GM21717 (cell line): ENCODE data around the gene PTPRN2.

Source experiments
- ATAC-seq: cut with Tn5 transposase; IDR thresholded peaks from one replicate; pipeline ENCODE4 v1.9.1; 2021; ENCODE audit warnings: mild to moderate bottlenecking, moderate library complexity; ENCODE audit not compliant: unreplicated experiment

The PTPRN2 gene

DNA sequence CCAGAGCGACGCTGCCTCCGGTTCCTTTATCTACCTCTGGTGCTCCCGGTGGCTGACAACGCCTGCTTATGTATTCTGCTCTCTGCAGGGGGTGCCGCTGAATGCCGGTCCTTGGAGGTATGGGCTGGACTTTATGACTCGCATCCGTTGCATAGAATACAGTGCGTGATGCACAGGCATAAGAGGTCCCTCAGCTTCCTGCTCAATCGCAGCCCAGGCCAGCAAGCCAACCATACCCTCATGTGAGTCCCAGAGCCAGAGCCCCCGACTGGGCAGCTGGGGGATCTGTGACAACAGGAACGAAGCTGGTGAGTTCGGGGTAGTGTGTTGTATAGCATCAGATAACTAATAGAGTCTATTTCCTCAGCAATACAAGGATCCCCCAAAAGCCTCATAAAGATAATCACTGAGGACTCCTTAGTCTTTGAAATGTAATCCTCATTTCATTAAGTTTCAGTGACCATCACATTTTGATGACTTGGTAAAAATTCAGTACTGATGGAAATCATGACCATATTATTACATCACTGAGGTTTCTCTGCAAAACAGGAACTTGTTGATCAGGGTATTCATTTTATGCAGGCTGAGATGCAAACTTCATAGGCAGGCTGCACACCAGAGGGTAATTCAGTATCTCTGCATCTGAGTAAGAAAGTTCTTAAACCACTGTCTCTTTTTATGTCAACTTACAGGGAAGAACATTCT, 607.8 kb downstream of the PTPRN2 start:
- no peak for ATAC-seq

DNA sequence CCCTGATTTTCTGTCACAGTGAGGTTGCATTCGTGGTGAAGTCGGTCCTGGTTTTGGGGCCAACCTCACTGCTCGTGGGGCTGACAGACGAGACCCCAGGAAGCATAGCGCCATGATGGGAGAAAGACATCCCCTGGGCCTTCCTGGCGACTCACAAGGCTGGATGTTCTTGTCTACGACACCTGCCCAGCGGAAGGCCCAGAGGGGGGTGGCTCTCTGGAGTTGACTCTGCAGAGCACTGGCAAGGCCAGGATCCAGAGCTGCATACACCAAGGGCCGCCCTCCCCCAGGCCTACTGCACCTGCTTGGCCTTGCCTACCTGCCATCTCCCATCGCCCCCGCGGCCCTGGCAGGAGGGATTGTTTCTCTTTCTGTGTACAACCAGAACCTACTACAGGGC, 608.9 kb downstream of the PTPRN2 start:
- no peak for ATAC-seq

DNA sequence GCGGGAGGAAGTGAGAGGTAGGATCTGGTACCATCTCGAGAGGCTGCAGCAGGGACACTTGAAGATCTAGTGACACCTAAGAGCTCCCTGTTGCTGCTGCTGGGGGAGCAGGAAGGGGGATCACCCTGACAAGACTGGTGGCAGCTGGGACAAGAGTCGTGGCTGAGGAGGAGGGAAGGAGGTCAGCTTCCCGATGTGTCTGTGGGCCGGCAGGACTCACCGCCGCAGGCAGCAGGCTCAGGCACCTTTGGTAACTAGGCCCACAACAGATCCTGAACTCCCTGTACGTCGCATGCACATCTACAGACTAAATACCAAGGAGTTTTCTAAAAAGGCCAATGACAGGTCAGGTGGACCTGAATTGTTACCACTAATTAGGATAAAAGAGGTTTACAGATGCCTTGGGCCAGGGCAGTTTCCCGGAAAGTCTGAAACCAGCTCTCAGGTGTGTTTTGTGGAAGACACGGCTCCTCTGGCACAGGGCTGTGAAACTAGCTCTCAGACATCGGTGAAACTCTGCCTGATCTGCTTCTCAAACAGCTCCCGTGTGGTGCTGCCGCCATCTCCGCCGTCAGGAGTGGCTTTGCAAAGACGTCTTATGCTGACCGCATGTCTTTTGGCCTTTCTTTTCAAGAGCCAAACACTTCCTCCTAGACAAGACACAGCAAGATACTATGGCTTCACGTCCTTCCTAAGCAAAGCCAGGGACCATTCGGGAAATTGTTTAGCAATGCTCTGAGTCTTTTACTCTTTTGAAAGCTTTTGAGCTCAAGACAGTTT, 609.7 kb downstream of the PTPRN2 start:
- no peak for ATAC-seq

DNA sequence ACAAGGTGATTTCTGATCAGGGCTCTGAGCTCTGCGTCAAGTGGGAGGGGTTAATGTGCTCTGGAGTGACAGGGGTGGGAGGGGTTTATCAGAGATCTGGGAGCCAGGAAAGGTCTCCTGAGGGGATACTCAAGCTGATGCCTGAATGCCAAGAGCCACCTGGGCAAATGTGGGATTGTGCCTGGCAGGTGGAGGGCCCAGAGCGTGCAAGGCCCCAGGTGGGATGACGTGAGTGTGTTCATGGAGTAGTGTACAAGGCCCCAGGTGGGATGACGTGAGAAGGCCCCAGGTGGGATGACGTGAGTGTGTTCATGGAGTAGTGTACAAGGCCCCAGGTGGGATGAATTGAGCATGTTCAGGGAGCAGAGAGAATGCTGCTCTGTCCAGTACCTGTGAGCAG, 610.3 kb downstream of the PTPRN2 start:
- no peak for ATAC-seq

DNA sequence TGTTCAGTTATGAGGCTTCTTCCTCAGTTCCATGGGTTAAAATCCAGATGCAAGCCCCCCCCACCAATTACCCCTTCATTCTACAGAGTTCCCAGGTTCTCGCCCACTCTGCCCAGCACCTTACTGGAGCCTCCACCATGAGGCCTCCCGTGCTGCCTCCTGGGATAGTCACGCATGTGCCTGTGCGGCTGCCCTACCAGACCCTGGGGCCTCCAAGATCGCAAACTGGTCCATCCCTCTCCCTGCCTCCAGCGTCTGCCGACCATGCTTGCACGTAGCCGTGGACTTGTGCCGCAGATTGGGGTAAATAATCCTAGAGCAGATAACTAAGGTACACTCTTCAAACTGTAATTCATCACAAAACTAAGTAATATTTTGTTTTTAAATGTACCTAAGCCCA, 611.2 kb downstream of the PTPRN2 start:
- no peak for ATAC-seq

DNA sequence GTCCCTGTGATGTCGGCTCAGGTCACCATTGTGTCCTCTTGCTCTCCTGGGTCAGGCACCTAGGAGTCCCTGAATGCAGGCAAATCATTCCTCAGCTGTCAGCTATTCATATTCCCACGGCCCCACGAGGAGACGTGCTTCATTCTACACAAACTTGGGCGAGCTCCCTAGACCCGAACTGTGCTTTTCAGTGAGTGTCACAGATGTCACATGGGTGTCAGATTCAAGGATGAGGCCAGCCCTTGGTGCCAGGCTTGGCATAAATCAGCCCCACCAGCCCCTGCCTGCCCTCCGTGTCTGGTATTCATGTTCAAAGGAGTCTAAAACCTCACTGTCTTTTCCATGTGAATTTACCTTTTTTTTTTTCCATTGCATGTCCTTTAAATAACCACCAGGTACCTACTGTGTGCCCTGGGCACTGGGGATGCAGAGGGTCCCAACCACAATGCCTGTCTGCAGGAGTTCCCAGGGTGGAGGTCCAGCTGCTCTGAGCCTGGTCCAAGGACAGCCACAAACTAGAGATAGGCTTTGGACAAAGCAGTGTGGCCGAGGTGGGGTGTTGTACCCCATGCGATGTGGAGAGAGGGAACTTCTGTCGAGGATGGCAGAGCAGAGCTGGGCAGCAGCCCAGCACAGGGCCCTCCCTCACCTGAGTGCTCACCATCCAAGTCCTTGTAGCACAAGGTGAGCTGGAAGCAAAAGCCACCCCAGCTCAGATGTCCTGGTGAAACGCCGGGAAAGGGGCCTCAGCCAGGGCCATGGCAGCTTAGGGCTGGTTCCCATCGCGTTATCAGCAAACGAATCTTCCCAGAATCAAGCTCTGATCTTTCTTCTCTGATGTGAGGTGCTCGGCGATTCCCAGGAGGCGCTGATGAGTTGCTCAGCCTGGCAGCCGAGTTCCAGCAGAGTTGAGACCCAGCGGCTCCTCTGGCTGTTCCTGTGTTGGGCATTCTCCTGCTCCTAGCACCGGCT, 611.9 kb downstream of the PTPRN2 start:
- no peak for ATAC-seq

DNA sequence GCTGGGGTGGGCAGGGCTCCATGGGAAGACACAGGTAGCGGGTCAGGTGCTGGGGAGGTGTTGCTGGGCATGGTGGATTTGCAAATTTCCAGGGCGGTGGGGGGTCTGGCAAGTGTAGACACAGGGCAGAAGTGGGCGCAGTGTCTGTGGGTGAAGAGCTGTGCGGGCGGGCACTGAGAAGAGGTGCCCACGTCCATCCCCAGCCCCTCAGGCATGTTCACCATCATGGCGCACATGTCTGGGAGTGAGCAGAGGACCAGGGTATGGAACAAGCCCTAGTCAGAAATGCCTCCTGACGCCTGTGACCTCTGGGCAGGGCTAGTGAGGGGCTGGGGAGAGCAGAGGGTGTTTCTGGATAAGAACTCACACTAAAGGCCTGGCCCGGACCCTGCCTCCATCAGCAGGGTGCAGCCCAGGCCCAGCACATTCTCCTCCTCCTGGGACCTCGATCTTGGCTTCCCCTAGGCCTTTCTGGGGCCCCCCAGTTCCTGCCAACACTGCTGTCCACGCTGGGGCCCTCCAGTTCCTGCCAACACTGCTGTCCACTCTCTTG, 612.9 kb downstream of the PTPRN2 start:
- no peak for ATAC-seq

DNA sequence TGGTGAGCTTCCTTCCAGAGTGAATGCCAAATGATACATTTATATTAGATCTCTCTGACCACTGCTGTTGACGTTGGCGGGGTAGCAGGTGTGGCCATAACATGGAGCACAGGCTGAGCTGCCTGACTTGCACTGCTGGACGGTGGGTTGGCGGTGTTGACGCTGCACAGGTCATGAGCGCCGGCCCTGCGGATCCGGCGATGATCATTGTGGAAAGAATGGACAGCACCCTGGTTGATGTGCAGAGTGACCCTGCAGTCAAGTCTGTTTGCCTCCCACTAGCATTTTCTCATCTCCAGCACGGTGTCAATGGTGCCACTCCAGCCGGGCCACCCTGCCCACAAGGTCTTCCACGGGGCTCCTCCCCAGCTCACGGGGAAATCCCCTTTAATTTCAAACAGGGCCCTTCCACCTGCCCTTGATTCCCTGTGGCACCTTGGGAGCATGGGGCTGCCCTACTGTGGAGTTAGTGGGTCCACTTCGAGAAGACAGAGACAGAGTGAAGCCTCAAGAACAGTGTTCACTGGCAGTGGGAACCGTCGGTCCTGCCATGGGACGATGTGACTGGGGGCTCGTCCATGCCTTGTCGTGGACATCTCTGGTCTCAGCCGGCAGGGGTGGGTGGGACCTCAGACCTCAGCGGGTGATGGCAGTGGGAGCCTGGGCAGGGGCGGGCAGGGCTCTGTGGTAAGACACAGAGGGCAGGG, 613.5 kb downstream of the PTPRN2 start:
- no peak for ATAC-seq

DNA sequence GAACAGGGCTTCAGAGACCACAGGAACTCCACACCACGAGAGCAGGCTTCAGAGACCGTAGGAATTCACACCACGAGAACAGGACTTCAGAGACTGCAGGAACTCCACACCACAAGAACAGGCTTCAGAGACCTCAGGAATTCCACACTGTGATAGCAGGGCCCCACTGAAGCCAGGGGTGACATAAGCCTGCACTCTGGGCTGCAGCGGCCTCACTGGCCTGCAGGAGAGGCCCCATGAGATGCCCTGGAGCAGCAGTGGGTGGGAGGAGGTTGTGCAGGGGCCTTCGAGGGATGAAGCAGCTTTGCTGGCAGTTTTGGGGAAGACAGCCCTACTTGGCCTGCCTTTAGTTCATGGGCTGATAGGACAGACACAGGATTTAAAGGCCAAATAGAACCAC, 614.7 kb downstream of the PTPRN2 start:
- ATAC-seq: no peak

DNA sequence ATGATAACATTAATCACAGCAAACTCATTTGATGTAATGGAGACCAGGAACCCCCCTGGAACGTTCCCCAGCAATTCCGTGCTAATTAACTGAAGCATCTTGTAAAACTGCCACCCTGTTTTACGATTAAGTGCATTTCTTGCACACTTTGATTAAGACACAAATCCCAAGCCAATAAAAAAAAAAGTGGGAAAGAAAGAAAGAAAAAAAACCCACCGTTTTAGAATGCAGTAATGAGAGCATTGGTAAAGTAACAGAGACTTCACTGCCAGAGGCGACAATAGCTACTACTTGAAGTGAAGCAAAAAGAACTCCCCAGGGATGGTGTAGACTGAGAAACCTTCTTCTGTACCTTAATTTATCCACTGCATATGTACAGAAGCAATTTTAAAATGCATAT, 616.1 kb downstream of the PTPRN2 start:
- ATAC-seq: no peak

DNA sequence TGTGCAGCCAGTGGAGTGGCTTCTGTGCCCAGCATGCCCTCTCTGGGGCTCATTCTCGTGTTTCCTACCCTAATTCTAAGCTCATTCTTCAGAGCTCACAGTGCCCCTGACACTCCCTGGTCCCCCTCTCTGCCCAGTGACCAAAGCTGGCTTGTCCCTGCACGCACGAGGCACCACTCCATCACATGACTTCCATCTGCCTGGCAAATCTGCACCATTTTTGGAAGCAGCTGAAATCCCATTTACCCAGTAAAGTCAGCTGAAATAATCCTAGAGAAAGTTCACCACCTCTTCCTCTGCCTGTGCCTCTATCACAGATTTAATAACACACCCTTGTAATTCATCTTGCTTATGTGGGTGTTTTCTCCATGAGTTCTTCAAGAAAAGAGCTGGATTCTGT, 616.9 kb downstream of the PTPRN2 start:
- no peak for ATAC-seq

DNA sequence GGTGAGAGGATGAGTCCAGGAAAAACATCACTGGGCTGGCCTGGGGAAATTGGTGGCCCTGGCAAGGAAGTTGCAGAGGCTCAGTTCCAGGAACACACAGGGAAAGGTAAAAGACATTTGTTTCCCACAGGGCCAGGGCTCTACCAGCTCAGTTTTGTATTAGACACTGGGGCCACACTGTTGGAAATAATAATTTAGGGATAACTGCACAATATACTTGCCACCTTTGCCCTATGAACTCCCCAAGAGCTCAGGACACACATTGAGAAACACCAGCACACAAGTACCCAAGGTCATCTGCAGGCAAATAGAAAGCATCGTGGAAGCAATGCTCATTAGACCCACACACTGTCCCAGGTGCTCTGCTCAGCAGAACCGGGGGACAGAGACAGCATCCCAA, 617.6 kb downstream of the PTPRN2 start:
- no peak for ATAC-seq

DNA sequence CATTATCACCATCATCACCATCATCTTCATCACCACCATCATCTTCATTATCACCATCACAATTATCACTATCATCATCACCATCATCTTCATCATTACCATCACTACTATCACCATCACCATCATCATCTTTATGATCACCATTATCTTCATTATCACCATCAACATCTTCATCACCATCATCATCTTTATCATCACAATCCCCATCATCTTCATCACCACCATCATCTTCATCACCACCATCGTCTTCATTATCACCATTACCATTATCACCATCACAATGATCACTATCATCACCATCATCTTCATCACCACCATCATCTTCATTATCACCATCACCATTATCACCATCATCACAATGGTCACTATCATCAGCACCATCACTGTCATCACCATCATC, 621.1 kb downstream of the PTPRN2 start:
- ATAC-seq: no peak

DNA sequence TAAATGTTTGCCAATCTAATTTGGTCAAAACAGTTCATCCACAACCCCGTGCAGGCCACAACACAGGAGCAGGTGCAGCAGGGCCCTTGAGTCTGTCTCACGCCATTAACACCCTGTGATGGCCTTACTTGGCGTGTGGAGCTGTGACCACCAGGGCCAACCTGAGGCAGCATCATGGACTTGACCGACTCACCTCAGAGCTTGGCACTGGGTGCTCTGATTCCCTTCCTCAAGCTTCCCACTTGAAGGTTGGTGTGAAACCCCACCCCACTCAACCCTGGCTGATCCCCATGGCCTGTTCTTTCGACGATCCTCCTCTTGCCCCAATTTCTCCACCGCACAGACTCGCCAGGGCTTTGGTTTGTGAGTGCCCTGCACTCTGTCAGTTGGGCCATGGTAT, 623.1 kb downstream of the PTPRN2 start:
- ATAC-seq: no peak

DNA sequence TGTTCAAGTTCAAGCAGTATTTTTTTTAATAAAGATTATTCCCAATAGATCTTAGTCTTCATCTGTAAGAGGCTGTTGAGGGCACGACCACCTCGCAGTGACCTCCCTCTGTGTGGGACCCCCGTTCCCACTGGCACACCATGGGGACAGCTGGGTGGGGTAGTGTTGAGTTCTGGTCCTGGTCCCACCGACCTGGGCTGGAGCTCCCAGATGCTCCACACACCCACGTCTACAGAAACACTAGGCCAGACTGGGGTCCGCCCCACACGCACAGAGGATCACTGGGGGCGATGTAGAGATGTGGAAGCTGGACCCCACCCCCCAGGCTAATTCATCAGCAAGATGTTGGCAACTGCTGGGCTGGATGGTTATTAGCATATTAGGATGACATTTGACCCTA, 623.6 kb downstream of the PTPRN2 start:
- ATAC-seq: no peak

DNA sequence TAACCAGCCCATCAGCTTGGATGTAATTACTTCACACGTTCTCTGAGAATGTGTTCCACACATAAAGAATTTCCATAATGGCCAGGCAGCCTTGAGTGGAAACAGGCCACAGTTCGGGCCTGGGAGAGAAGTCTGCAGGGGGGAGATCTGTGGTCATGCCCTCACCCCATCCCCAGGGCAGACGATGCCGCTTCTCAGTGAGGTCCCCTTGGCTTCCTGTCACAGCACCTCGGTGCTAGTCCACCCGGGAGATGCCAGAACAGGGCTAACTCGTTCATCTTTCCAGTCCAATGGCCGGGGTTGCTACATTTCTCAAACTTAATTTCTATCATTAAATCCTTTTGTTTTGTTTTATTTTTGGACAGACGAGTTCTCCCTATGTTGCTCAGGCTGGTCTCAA, 624.1 kb downstream of the PTPRN2 start:
- no peak for ATAC-seq

DNA sequence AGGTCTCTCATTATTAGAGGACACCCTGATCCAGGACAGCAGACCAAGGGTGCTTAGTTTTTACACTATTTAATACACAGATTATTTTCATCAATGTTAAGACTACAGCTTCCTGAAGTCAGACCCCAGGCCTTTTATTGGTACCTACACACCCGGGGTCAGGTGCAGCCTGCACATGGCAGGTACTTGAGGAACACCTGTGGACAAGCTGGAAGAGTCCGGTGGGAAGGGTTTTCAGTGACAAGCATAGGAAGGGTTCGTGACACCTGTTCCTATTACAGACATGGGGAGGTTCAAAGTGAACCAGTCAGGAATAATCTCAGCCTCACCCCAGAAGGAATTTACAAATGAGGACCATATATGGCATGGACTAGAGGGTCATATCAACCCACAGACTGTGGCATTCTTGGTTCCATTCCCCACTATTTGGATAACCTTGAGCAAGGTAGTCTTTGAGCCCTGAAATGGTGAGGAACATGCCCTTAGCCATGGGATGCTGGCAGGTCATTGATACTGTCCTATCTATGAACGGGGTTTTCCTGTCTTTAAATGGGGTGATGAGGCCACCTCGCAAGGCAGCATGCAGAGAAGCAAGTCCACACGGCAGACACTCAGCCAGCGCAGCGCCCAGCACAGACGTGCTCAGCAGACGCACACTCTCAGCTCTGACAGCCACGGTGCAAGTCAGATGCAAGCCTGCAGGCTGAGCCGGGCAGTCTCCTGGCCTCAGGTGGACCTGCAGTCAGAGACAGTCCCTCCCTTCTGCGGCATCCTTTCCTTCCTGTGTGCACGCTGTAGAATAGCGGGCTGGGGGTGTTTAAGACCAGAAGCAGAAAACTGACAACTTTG, 624.9 kb downstream of the PTPRN2 start:
- ATAC-seq: no peak

DNA sequence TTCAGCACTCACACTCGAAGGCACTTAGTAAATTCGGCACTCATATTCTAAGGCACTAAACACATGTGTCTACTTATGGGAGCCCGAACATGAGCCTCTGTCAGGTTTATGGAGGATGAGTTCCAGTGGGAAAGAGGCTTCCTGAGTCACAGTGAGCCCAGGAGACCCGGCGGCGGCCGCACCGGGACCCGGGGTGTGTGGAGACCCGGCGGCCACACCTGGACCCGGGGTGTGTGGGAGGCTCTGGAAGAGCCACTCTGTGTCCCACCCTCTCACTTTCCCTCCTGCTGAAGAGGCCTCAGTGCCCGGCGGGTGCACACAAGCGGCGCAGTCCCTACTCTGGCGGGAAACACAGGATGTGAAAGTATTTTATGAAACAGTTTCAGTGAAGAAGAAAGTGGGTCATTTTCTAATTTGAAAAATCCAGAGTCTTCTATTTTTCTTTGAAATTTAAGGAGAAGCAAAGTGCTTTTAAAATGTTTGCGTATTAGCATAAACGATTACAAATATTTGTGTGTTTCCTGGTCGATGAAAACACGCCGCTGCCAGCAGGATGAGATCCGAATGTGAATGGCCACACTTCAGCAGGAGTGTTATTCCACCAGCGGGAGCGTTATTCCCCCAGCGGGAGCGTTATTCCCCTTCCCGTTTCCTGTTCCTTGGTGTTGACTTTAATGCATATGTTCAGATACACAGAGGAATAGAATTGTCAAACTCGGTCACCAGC, 625.7 kb downstream of the PTPRN2 start:
- ATAC-seq: no peak
